Lower lobe of right lung (tissue), 2 donors: ENCODE data around the gene LCTL. TPM values are rescaled to one million over a fixed set of nuclear protein-coding genes. Genes with fewer than 3 reads are reported as not detected.

Experiments used
- ATAC-seq, 2 donors: fragments of 200-7000 bp; cut with Tn5 transposase; one replicate each; pipeline ENCODE4 v1.9.1; 2020 to 2022; ENCODE audit warnings: mild to moderate bottlenecking in 2 of 2, moderate library complexity in 2 of 2
- DNase-seq: peaks from one replicate; pipeline ENCODE4 v3.0.0-alpha.2; 2020
- H3K27ac ChIP-seq: fragments of 200-600 bp; one replicate; pipeline ENCODE4 v1.8.0; 2022
- H3K27me3 ChIP-seq: fragments of 200-600 bp; one replicate; pipeline ENCODE4 v1.8.0; 2022; ENCODE audit warnings: low read depth
- H3K36me3 ChIP-seq: fragments of 200-600 bp; one replicate; pipeline ENCODE4 v1.8.0; 2022; ENCODE audit warnings: mild to moderate bottlenecking
- H3K4me1 ChIP-seq: fragments of 200-600 bp; one replicate; pipeline ENCODE4 v1.8.0; 2022
- H3K4me3 ChIP-seq: fragments of 200-600 bp; one replicate; pipeline ENCODE4 v1.8.0; 2022; ENCODE audit warnings: mild to moderate bottlenecking
- H3K9me3 ChIP-seq: fragments of 200-600 bp; one replicate; pipeline ENCODE4 v1.8.0; 2022
- intact Hi-C: fragments of 100-400 bp; cut with DNase I; formaldehyde crosslinking; loops from one replicate; pipeline ENCODE4 v1.11.0; 2022
- total RNA-seq: library from RNA; stranded (reverse); fragmentation: NEBNext Ultra II Directional; extraction: Animal tissue kit (Norgen Biotek cat#: 25700); gene quantifications from one replicate; pipeline ENCODE4 v1.2.1, GENCODE V29; 2021
- TF ChIP-seq, protein P1 (sequence below): fragments of 200-600 bp; IDR thresholded peaks from one replicate; pipeline ENCODE4 v1.8.0; 2022; ENCODE audit warnings: antibody characterized with exemption, mild to moderate bottlenecking
- donor health status: DM: no; HTN: yes; CAD: no; lungs with severe emphysema.

LCTL gene
- total RNA-seq, 1 donor from 2014 or later = not detected

- Histone ChIP-seq H3K27ac (no peak overlapping the region), H3K9me3 (no peaks in the 10 kb centered on the region), H3K36me3 (peaks cover 10% of the 10 kb centered on the region), H3K4me1 (no peaks in the 10 kb centered on the region), H3K27me3 (no peaks in the 10 kb centered on the region), H3K4me3 (no peak overlapping the region)
- intact Hi-C loops = no loop called here
- TF ChIP-seq, protein P1, sequence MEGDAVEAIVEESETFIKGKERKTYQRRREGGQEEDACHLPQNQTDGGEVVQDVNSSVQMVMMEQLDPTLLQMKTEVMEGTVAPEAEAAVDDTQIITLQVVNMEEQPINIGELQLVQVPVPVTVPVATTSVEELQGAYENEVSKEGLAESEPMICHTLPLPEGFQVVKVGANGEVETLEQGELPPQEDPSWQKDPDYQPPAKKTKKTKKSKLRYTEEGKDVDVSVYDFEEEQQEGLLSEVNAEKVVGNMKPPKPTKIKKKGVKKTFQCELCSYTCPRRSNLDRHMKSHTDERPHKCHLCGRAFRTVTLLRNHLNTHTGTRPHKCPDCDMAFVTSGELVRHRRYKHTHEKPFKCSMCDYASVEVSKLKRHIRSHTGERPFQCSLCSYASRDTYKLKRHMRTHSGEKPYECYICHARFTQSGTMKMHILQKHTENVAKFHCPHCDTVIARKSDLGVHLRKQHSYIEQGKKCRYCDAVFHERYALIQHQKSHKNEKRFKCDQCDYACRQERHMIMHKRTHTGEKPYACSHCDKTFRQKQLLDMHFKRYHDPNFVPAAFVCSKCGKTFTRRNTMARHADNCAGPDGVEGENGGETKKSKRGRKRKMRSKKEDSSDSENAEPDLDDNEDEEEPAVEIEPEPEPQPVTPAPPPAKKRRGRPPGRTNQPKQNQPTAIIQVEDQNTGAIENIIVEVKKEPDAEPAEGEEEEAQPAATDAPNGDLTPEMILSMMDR = no peak
- DNase-seq (no peak), ATAC-seq (no peak)
Measured at GRCh38 chr15:66514586-66514985, 51.2 kb downstream of the LCTL start.

GRCh38 chr15:66508293-66508883, 57.4 kb downstream of the LCTL start:
- H3K36me3 ChIP-seq = peaks cover under 1% of the 10 kb centered on the region
- no peak overlapping the region for H3K4me3 ChIP-seq
- peaks cover 17% of the 10 kb centered on the region for H3K4me1 ChIP-seq
- no peaks in the 10 kb centered on the region for H3K27me3 ChIP-seq
- TF ChIP-seq, protein P1 = no peak
- no peaks in the 10 kb centered on the region for H3K9me3 ChIP-seq
- intact Hi-C loops = no loop called here
- no peak for ATAC-seq
- no peak for DNase-seq
- no peak overlapping the region for H3K27ac ChIP-seq

DNA sequence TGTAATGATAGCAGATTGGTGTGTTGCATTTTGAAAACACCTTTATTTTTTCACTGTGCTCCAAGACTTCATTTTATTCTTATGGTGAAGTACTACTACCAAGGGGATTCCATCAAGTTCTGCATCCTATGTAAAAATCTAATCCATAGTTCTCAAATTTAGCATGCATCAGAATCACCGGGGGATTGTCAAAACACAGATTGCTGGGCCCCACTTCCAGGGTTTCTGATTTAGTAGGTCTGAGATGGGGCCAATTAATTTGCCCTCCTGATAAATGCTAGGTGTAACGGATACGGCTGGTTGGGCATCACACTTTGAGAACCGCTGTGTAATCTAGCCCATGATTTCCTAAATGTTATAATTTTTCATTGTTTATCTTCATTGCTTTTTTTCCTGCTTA, 60.0 kb downstream of the LCTL start:
- Histone ChIP-seq H3K27ac (peak overlapping the region; percentile 97), H3K27me3 (no peaks in the 10 kb centered on the region), H3K4me1 (peaks cover 38% of the 10 kb centered on the region), H3K36me3 (peaks cover 26% of the 10 kb centered on the region), H3K9me3 (no peaks in the 10 kb centered on the region), H3K4me3 (peak overlapping the region; percentile 99)
- ATAC-seq = no peak
- intact Hi-C loops = no loop called here
- no peak for DNase-seq
- TF ChIP-seq, protein P1 = no peak

GRCh38 chr15:66505430-66505811, 60.4 kb downstream of the LCTL start:
- TF ChIP-seq, protein P1 = no peak
- Histone ChIP-seq H3K27me3 (no peaks in the 10 kb centered on the region), H3K9me3 (no peaks in the 10 kb centered on the region), H3K4me3 (peak overlapping the region; percentile 99), H3K36me3 (peaks cover 30% of the 10 kb centered on the region), H3K4me1 (peaks cover 38% of the 10 kb centered on the region), H3K27ac (peak overlapping the region; percentile 97)
- ATAC-seq (peak in 1 of 2 donors; percentile 45), DNase-seq (no peak)
- intact Hi-C loops = no loop called here

- H3K27me3 ChIP-seq = no peaks in the 10 kb centered on the region
- peak within 1 kb of the TSS; percentile 99 for H3K4me3 ChIP-seq
- peak; percentile 96 to 97 for ATAC-seq
- DNase-seq = peak; percentile 88
- peaks cover 36% of the 10 kb centered on the region for H3K36me3 ChIP-seq
- H3K27ac ChIP-seq = peak within 1 kb of the TSS; percentile 97
- H3K4me1 ChIP-seq = peaks cover 38% of the 10 kb centered on the region
- TF ChIP-seq, protein P1 = peak; percentile 7
- intact Hi-C loops = no loop called here
- H3K9me3 ChIP-seq = no peaks in the 10 kb centered on the region
Measured at GRCh38 chr15:66504563-66505429, 61.0 kb downstream of the LCTL start, which contains the start of the genes RPL4 and ZWILCH. TSS of gene RPL4 (minus strand) at chr15:66504855. CDS start at chr15:66504790, 65 bp downstream. TSS of gene ZWILCH (plus strand) at chr15:66505326. CDS start at chr15:66505339, 13 bp downstream.
